Calu3 (cell line): Measurements from ENCODE around the gene SGF29. TPM values are rescaled to one million over a fixed set of nuclear protein-coding genes. Genes with fewer than 3 reads are reported as not detected.

Source experiments
- BruUV-seq: library from RNA; stranded (reverse); fragments of 400-500 nt; replicated peaks from 2 replicates; lab custom pipeline; 2021; lab: Mats Ljungman, UMichigan
- CTCF ChIA-PET: fragments of 300-600 bp; sonication (Branson Sonifier 250); formaldehyde crosslinking; loops from one replicate; lab custom pipeline; 2022; ENCODE audit warnings: antibody characterized with exemption; lab: Charles Lee
- DNase-seq: peaks from one replicate; pipeline ENCODE4 v3.0.0; 2022
- H3K27ac Mint-ChIP-seq: one replicate; pipeline ENCODE4 v1.8.0; 2022; ENCODE audit warnings: mixed read lengths; ENCODE audit not compliant: unreplicated experiment
- H3K27me3 Mint-ChIP-seq: one replicate; pipeline ENCODE4 v1.8.0; 2022; ENCODE audit warnings: mixed read lengths; ENCODE audit not compliant: unreplicated experiment
- H3K36me3 Mint-ChIP-seq: one replicate; pipeline ENCODE4 v1.8.0; 2022; ENCODE audit warnings: mild to moderate bottlenecking, moderate library complexity, mixed read lengths; ENCODE audit not compliant: insufficient read depth, unreplicated experiment
- H3K4me1 Mint-ChIP-seq: one replicate; pipeline ENCODE4 v1.8.0; 2022; ENCODE audit warnings: mild to moderate bottlenecking, low read depth, mixed read lengths; ENCODE audit not compliant: unreplicated experiment
- H3K4me3 Mint-ChIP-seq: one replicate; pipeline ENCODE4 v1.8.0; 2022; ENCODE audit warnings: mild to moderate bottlenecking, low read depth, moderate library complexity, mixed read lengths; ENCODE audit not compliant: unreplicated experiment
- H3K9me3 Mint-ChIP-seq: one replicate; pipeline ENCODE4 v1.8.0; 2022; ENCODE audit warnings: low read depth, mixed read lengths; ENCODE audit not compliant: unreplicated experiment
- intact Hi-C: fragments of 100-400 bp; cut with micrococcal nuclease; formaldehyde crosslinking; loops from one replicate; pipeline ENCODE4 v1.10.0; 2022; ENCODE audit not compliant: unreplicated experiment
- total RNA-seq: library from RNA; stranded (reverse); gene quantifications from 2 replicates; pipeline ENCODE4 v1.2.3, GENCODE V29; 2022
- TF ChIP-seq, protein P1 (sequence below): fragments of 200-600 bp; IDR thresholded peaks from one replicate; pipeline ENCODE4 v1.8.0; 2022; ENCODE audit warnings: antibody characterized with exemption; ENCODE audit not compliant: unreplicated experiment

SGF29 gene
- total RNA-seq, 1 experiment from 2014 or later = 31.0 TPM

DNA sequence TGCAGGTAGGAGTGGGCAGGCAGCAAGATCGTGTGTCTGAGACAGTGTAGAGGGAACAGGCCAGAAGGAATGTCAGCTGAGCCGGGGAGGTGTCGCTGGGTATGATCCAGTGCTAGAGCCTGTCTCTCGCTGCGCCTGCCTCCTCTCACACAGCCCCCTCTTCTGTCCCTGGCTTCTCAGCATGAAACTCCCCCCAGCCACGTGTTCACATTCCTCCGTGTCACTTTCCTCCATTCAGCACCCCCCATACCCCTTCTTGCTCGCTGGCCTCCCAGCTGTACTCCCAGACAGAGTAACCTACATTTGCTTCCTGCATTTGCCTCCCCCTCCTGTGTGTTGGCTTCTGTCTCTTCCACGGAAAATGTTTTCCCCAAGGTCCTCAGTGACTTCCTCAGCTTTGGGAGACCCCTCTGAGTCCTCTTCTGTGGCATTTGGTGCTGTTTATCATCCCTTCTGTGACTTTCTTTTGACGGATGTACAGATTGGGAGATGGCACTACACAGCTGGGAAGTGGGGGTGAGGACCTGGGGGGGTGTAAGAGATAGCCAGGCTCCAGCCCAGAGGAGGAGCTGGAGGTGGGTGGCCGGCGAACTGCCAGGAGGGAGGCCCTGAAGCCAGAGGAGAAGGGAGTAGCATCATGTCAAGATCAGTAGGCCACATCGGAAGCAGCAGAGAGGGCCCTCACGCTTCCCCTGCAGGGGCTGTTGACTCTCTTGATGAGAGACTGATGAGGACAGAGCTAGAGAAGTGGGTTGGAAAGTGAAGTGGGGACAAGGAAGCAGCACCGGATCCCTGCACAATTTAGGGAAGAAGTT, 19.2 kb downstream of the SGF29 start:
- CTCF ChIA-PET = interaction anchor here (0.6 kb wide), 1 partner anchor 277 kb away, joined by 5 read pairs; no protein-coding TSS in a partner anchor
- Mint-ChIP-seq H3K36me3 (peaks cover 4% of the 10 kb centered on the region), H3K27ac (no peak overlapping the region), H3K9me3 (no peaks in the 10 kb centered on the region), H3K4me3 (no peak overlapping the region), H3K4me1 (no peaks in the 10 kb centered on the region), H3K27me3 (no peaks in the 10 kb centered on the region)
- TF ChIP-seq, protein P1, sequence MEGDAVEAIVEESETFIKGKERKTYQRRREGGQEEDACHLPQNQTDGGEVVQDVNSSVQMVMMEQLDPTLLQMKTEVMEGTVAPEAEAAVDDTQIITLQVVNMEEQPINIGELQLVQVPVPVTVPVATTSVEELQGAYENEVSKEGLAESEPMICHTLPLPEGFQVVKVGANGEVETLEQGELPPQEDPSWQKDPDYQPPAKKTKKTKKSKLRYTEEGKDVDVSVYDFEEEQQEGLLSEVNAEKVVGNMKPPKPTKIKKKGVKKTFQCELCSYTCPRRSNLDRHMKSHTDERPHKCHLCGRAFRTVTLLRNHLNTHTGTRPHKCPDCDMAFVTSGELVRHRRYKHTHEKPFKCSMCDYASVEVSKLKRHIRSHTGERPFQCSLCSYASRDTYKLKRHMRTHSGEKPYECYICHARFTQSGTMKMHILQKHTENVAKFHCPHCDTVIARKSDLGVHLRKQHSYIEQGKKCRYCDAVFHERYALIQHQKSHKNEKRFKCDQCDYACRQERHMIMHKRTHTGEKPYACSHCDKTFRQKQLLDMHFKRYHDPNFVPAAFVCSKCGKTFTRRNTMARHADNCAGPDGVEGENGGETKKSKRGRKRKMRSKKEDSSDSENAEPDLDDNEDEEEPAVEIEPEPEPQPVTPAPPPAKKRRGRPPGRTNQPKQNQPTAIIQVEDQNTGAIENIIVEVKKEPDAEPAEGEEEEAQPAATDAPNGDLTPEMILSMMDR = no peak
- no peak for DNase-seq
- intact Hi-C loops = no loop called here
- no TSS peak for BruUV-seq

DNA sequence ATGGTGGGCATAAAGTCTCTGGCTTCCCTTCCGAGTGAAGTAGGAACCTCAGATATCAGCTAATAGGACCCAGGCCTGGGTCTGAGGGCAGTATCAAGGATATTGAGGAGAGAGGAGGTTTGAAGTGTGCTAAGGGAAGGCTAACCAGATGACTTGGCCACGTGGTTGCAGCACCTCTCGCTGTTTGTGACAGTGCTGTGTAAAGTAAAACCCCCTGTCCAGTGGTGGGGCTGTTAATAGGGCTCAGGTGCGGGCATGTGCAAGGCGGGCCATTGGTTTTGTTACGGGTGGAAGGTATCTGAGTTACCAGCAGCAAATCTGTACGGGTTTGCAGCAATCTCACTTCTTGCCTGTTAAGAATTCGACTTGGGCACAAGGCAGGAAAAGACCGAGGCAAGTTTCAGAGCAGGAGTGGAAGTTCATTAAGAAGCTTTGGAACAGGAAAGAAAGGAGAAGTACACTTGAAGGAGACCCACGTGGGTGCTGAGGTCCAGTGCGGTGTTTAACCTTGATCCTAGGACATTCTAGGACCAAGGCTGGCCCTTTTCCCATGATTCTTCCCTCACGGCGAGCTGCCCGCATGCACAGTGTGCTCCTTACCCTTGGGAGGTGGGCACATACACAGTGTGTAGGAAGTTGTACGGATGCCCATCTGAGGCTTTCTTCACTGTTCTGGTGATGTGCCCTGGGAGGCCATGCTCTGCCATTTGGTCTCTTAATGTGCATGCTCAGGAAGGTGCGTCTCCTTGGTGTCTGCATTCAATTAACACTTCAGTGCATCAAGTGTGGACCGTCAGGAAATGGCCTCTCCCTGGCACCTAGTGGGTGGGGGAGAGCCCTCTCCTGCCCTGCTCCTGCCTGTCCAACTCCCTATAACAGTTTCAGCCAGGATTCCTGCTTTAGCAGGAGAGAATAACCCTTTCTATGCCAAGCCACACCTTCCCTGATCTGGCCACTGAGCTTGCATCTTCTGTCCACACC, 20.3 kb downstream of the SGF29 start:
- TF ChIP-seq, protein P1 = no peak
- Mint-ChIP-seq H3K4me3 (no peak overlapping the region), H3K4me1 (no peaks in the 10 kb centered on the region), H3K9me3 (no peaks in the 10 kb centered on the region), H3K27ac (no peak overlapping the region), H3K36me3 (peaks cover 4% of the 10 kb centered on the region), H3K27me3 (no peaks in the 10 kb centered on the region)
- DNase-seq = no peak
- CTCF ChIA-PET = interaction anchor here (0.6 kb wide), 1 partner anchor 279 kb away, joined by 5 read pairs; no protein-coding TSS in a partner anchor
- no TSS peak for BruUV-seq
- intact Hi-C loops = no loop called here

DNA sequence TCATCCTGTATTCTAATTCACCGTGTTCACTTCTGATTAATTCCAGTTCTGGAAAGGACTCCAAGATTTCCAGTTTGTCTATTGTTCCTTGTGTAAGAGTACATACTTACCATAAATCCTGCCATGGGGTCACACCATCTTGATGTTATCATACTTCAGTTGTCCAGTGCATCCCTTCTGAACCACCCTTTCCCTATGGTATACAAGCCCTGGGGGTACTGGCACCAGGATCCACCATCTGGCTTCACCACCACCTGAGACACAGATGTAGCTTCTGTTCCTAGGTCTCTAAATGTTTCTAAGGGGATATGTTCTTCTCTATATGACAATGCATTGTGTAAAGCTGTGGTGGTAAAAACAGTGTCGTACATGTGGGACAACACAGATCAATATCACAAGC, 21.2 kb downstream of the SGF29 start:
- TF ChIP-seq, protein P1 = no peak
- Mint-ChIP-seq H3K4me3 (no peak overlapping the region), H3K27ac (no peak overlapping the region), H3K36me3 (no peaks in the 10 kb centered on the region), H3K27me3 (no peaks in the 10 kb centered on the region), H3K9me3 (no peaks in the 10 kb centered on the region), H3K4me1 (no peaks in the 10 kb centered on the region)
- intact Hi-C loops = no loop called here
- DNase-seq = no peak
- no TSS peak for BruUV-seq
- CTCF ChIA-PET = interaction anchor here (0.5 kb wide), 1 partner anchor 442 kb away, joined by 4 read pairs; no protein-coding TSS in a partner anchor

DNA sequence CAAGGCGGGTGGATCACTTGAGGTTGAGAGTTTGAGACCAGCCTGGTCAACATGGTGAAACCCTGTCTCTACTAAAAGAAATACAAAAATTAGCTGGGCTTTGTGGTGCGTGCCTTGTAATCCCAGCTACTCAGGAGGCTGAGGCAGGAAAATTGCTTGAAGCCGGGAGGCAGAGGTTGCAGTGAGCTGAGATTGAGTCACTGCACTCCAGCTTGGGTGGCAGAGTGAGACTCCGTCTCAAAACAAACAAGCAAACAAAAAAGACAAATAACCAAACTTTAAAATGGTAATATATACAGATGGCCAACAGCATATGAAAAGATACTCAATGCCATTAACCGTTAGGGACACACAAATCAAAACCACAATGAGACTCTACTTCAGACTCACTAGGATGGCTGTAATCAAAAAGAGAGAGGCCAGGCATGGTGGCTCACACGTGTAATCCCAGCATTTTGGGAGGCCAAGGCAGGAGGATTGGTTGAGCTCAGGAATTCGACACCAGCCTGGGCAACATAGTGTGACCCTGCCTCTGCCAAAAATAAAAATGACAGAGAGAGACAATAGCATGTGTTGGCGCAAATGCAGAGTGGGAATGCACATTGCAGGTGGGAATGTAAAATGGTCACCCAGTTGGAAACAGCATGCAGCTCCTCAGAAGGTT, 21.9 kb downstream of the SGF29 start:
- no peak for DNase-seq
- no peak overlapping the region for H3K27ac Mint-ChIP-seq
- no peaks in the 10 kb centered on the region for H3K27me3 Mint-ChIP-seq
- H3K9me3 Mint-ChIP-seq = no peaks in the 10 kb centered on the region
- H3K36me3 Mint-ChIP-seq = no peaks in the 10 kb centered on the region
- CTCF ChIA-PET = interaction anchor here (0.5 kb wide), 1 partner anchor 443 kb away, joined by 4 read pairs; no protein-coding TSS in a partner anchor
- intact Hi-C loops = no loop called here
- BruUV-seq = no TSS peak
- H3K4me3 Mint-ChIP-seq = no peak overlapping the region
- TF ChIP-seq, protein P1 = no peak
- H3K4me1 Mint-ChIP-seq = no peaks in the 10 kb centered on the region
